Stomach (tissue), 9 donors: ENCODE results near the gene ZNF283. TPM values are rescaled to one million over a fixed set of nuclear protein-coding genes. Genes with fewer than 3 reads are reported as not detected.
"Not testable (repeated sequence)": the region's sequence is repeated elsewhere in the genome, so short reads cannot be mapped to it uniquely, and the experiment has no call there.

Experiments
- DNase-seq, 2 donors: peaks; one replicate each; pipeline versions ENCODE4 v3.0.0 to v3.0.0-alpha.2; 2013 to 2019
- H3K27ac ChIP-seq, 5 donors: fragments of 200-600 bp in 4 of 5; sonication (generic) in 4 of 5; one replicate each; pipeline ENCODE4 v1.5.1; 2013 to 2019; ENCODE audit warnings: mild to moderate bottlenecking in 1 of 5, moderate library complexity in 1 of 5
- H3K27me3 ChIP-seq, 3 donors: fragments of 200-600 bp; sonication (generic); one replicate each; pipeline ENCODE4 v1.5.1; 2017 to 2019; ENCODE audit warnings: mixed run types in 1 of 3
- H3K36me3 ChIP-seq, 4 donors: fragments of 200-600 bp; sonication (generic); 1 replicate in 3 of 4; 2 replicates in 1 of 4; pipeline ENCODE4 v1.5.1; 2016 to 2019
- H3K4me1 ChIP-seq, 4 donors: fragments of 200-600 bp; sonication (generic); one replicate each; pipeline ENCODE4 v1.5.1; 2016 to 2019
- H3K4me3 ChIP-seq, 4 donors: fragments of 200-600 bp; sonication (generic) in 3 of 4; one replicate each; pipeline ENCODE4 v1.5.1; 2016 to 2019; ENCODE audit warnings: mild to moderate bottlenecking in 1 of 4
- H3K9me3 ChIP-seq, 4 donors: fragments of 200-600 bp; sonication (generic); one replicate each; pipeline ENCODE4 v1.5.1; 2016 to 2019
- CTCF ChIP-seq, 7 experiments: fragments of 450-650 bp in 4 of 7; fragments of 200-600 bp in 3 of 7; sonication (generic) in 3 of 7; IDR thresholded peaks; one replicate each; pipeline ENCODE4 v1.5.1; 2016 to 2019; ENCODE audit warnings: antibody characterized with exemption in 7 of 7, control low read depth in 2 of 7, mild to moderate bottlenecking in 1 of 7
- EP300 ChIP-seq: sonication (generic); formaldehyde crosslinking; IDR thresholded peaks from one replicate; pipeline ENCODE4 v1.6.1; 2017; ENCODE audit warnings: antibody characterized with exemption
- POLR2A ChIP-seq, 4 donors: fragments of 450-650 bp; IDR thresholded peaks; one replicate each; pipeline ENCODE4 v1.6.1; 2016; ENCODE audit warnings: antibody characterized with exemption in 4 of 4, control low read depth in 2 of 4, mild to moderate bottlenecking in 1 of 4, moderate library complexity in 1 of 4
- POLR2AphosphoS5 ChIP-seq, 3 donors: sonication (generic); formaldehyde crosslinking; IDR thresholded peaks; one replicate each; pipeline ENCODE4 v1.6.1; 2016; ENCODE audit warnings: antibody characterized with exemption in 3 of 3
- WGBS, 5 donors: extraction: QIAGEN DNeasy Blood & Tissue Kit in 3 of 5; methylation state at CpG; one replicate each; pipeline versions ENCODE4 v1.1.5 to v1.1.7; 2013 to 2018; 5-methylcytosine and 5-hydroxymethylcytosine counted together
- intact Hi-C: fragments of 100-400 bp; cut with DNase I; formaldehyde crosslinking; loops from one replicate; pipeline ENCODE4 v1.15.1; 2023; ENCODE audit warnings: low total_unique reads
- polyA plus RNA-seq, 3 donors: library from polyadenylated mRNA; stranded (reverse); fragments of 200-250 nt; gene quantifications; one replicate each; pipeline ENCODE4 v1.2.3, GENCODE V29; 2013
- total RNA-seq, 5 donors: library from RNA; depleted of rRNA; stranded (reverse); fragments of >200 nt; gene quantifications; one replicate each; pipeline versions ENCODE4 v1.1.0 to v1.2.3, GENCODE V29; 2014 to 2016
- donor health status: healthy with polysubstance abuse.
- donor health status: Bipolar disorder and iron deficiency.
- donor health status: healthy.

ZNF283 gene
- total and polyA plus RNA-seq, 8 donors, result 0.61 to 46.6 (median 4.2) TPM; not detected in 1

GRCh38 chr19:43820098-43820883 is 6.8 kb upstream of the ZNF283 start:
- Histone ChIP-seq H3K4me3 (peak overlapping the region; percentile 37 to 45 (median 42)), H3K4me1 (peaks cover 0 to 10% (median 3%) of the 10 kb centered on the region in 4 donors), H3K27ac (no peak overlapping the region), H3K36me3 (no peaks in the 10 kb centered on the region), H3K9me3 (no peaks in the 10 kb centered on the region), H3K27me3 (peaks cover 0 to 35% (median 13%) of the 10 kb centered on the region in 3 donors)
- TF ChIP-seq POLR2AphosphoS5 (IDR thresholded peaks at IDR 0.05) (no peak), CTCF (IDR thresholded peaks at IDR 0.05) (no peak), POLR2A (IDR thresholded peaks at IDR 0.05) (no peak), EP300 (no peak)
- intact Hi-C loops, result no loop called here
- DNase-seq, result peak in 1 of 2 donors; percentile 67
- WGBS, 5 donors, result 13 to 26% (median 16%) methylated on average over 39 to 48 of the region's 48 CpGs

GRCh38 chr19:43820884-43821215 is 6.3 kb upstream of the ZNF283 start:
- intact Hi-C loops, result no loop called here
- TF ChIP-seq POLR2A (IDR thresholded peaks at IDR 0.05), result no peak
- TF ChIP-seq EP300, result no peak
- TF ChIP-seq POLR2AphosphoS5 (IDR thresholded peaks at IDR 0.05), result no peak
- no peak for TF ChIP-seq CTCF (IDR thresholded peaks at IDR 0.05)
- H3K27ac ChIP-seq, result no peak overlapping the region
- no peaks in the 10 kb centered on the region for H3K36me3 ChIP-seq
- no peak for DNase-seq
- peak overlapping the region; percentile 37 to 45 (median 42) for H3K4me3 ChIP-seq
- H3K27me3 ChIP-seq, result peaks cover 0 to 35% (median 13%) of the 10 kb centered on the region in 3 donors
- WGBS, 5 donors, result 32 to 41% (median 35%) methylated on average over 5 of the region's 5 CpGs
- H3K9me3 ChIP-seq, result no peaks in the 10 kb centered on the region
- peaks cover 0 to 10% (median 3%) of the 10 kb centered on the region in 4 donors for H3K4me1 ChIP-seq

- H3K27ac ChIP-seq, DNase-seq, H3K4me3 ChIP-seq, intact Hi-C loops, H3K9me3 ChIP-seq, H3K36me3 ChIP-seq: not testable (repeated sequence)
- peaks cover 0 to 29% (median 13%) of the 10 kb centered on the region in 3 donors for H3K27me3 ChIP-seq
- 78 to 89% (median 84%) methylated on average over 3 of the region's 3 CpGs for WGBS, 5 donors
- peaks cover 0 to 24% (median 14%) of the 10 kb centered on the region in 4 donors for H3K4me1 ChIP-seq
Measured at GRCh38 chr19:43823856-43824255, 3.3 kb upstream of the ZNF283 start.

GRCh38 chr19:43824572-43824971 is 2.5 kb upstream of the ZNF283 start:
- WGBS, 5 donors, result 40 to 62% (median 46%) methylated on average over 4 of the region's 4 CpGs
- Histone ChIP-seq H3K4me1 (peaks cover 0 to 24% (median 14%) of the 10 kb centered on the region in 4 donors), H3K36me3 (peaks cover 5 to 15% (median 13%) of the 10 kb centered on the region in 4 donors), H3K27me3 (peaks cover 0 to 26% (median 13%) of the 10 kb centered on the region in 3 donors)
- DNase-seq, intact Hi-C loops, H3K4me3 ChIP-seq, H3K27ac ChIP-seq, H3K9me3 ChIP-seq: not testable (repeated sequence)

GRCh38 chr19:43839139-43839538 is 12.0 kb downstream of the ZNF283 start:
- Histone ChIP-seq H3K4me3 (no peak overlapping the region), H3K4me1 (no peaks in the 10 kb centered on the region), H3K27ac (no peak overlapping the region), H3K27me3 (no peaks in the 10 kb centered on the region), H3K36me3 (peaks cover 81 to 100% (median 100%) of the 10 kb centered on the region in 4 donors), H3K9me3 (peaks cover 57 to 100% (median 89%) of the 10 kb centered on the region in 4 donors)
- intact Hi-C loops, result no loop called here
- DNase-seq, result no peak
- TF ChIP-seq CTCF (IDR thresholded peaks at IDR 0.05) (no peak), POLR2AphosphoS5 (IDR thresholded peaks at IDR 0.05) (no peak), POLR2A (IDR thresholded peaks at IDR 0.05) (no peak), EP300 (no peak)
